SU-DHL-6 (cell line): ENCODE data around the gene LTB.

Experiments
- H2AFZ ChIP-seq: fragments of 200-600 bp; sonication (generic); 2 replicates; pipeline ENCODE4 v1.6.1; 2014; ENCODE audit warnings: low read depth, mild to moderate bottlenecking, moderate library complexity, mixed read lengths, antibody characterized with exemption, low read length; ENCODE audit not compliant: severe bottlenecking
- H3F3A ChIP-seq: fragments of 200-600 bp; shearing (Covaris generic); 2 replicates; pipeline ENCODE4 v1.6.0; 2016; ENCODE audit warnings: antibody characterized with exemption, mild to moderate bottlenecking; ENCODE audit not compliant: insufficient read depth
- H3K27ac ChIP-seq: fragments of 200-600 bp; sonication (generic); 2 replicates; pipeline ENCODE4 v1.5.1; 2016; ENCODE audit warnings: low read depth, mild to moderate bottlenecking, low read length, moderate library complexity, mixed read lengths
- H3K27me3 ChIP-seq: fragments of 200-600 bp; sonication (generic), shearing (Covaris generic); 2 replicates; pipeline ENCODE4 v1.6.0; 2014; ENCODE audit warnings: mild to moderate bottlenecking, low read length
- H3K36me3 ChIP-seq: fragments of 200-600 bp; sonication (generic); 2 replicates; pipeline ENCODE4 v1.6.1; 2014; ENCODE audit warnings: mild to moderate bottlenecking, low read length, mixed read lengths
- H3K4me2 ChIP-seq: fragments of 300-600, 200-600 bp; shearing (Covaris generic), sonication (generic); 2 replicates; pipeline ENCODE4 v1.6.0; 2014; ENCODE audit warnings: low read length, low read depth, mild to moderate bottlenecking; ENCODE audit not compliant: poor library complexity, severe bottlenecking
- H3K4me3 ChIP-seq: fragments of 200-600 bp; sonication (generic); 2 replicates; pipeline ENCODE4 v1.5.1; 2014; ENCODE audit warnings: antibody characterized with exemption, low read length, mild to moderate bottlenecking, mixed read lengths; ENCODE audit not compliant: insufficient read depth, poor library complexity, severe bottlenecking
- H3K79me2 ChIP-seq: fragments of 200-600 bp; sonication (generic); 2 replicates; pipeline ENCODE4 v1.6.1; 2014; ENCODE audit warnings: mild to moderate bottlenecking, low read length, moderate library complexity; ENCODE audit not compliant: insufficient read depth
- H3K9ac ChIP-seq: fragments of 200-600 bp; sonication (generic); 2 replicates; pipeline ENCODE4 v1.7.0; 2014; ENCODE audit warnings: mild to moderate bottlenecking, low read length
- H3K9me2 ChIP-seq: fragments of 200-600 bp; sonication (generic); replicated peaks from 2 replicates; pipeline ENCODE4 v1.6.1; 2014; ENCODE audit warnings: low read length; ENCODE audit not compliant: insufficient read depth
- H3K9me3 ChIP-seq: fragments of 200-600 bp; sonication (generic); 2 replicates; pipeline ENCODE4 v1.6.1; 2014; ENCODE audit warnings: low read length, mixed read lengths; ENCODE audit not compliant: insufficient read depth
- H4K20me1 ChIP-seq: fragments of 200-600 bp; sonication (generic); 2 replicates; pipeline ENCODE4 v1.6.1; 2014; ENCODE audit warnings: low read depth, mild to moderate bottlenecking, antibody characterized with exemption, low read length, moderate library complexity, mixed read lengths
- CTCF ChIP-seq: fragments of 200-600 bp; sonication (generic); IDR thresholded peaks from one replicate; pipeline ENCODE4 v1.5.1; 2017; ENCODE audit warnings: antibody characterized with exemption, mild to moderate bottlenecking, low read length, moderate library complexity; ENCODE audit not compliant: insufficient read depth, poor library complexity, severe bottlenecking
- EZH2phosphoT487 ChIP-seq: fragments of 200-600 bp; sonication (generic), shearing (Covaris generic); conservative IDR thresholded peaks from 2 replicates; pipeline ENCODE4 v1.6.1; 2018; ENCODE audit warnings: mild to moderate bottlenecking, antibody characterized with exemption, low read length, moderate library complexity, mixed read lengths

Gene LTB

GRCh38 chr6:31578184-31579118 lies 3.8 kb downstream of the LTB start:
- no peak for TF ChIP-seq EZH2phosphoT487
- no peak for TF ChIP-seq CTCF
- Histone ChIP-seq H3K4me3 (no peak overlapping the region), H3K79me2 (peaks cover 43% of the 10 kb centered on the region), H3F3A (peaks cover 90% of the 10 kb centered on the region), H2AFZ (no peak overlapping the region), H3K9ac (no peak overlapping the region; the same call in 1 of the 2 replicates), H3K27me3 (no peaks in the 10 kb centered on the region), H4K20me1 (no peaks in the 10 kb centered on the region), H3K4me2 (peak overlapping the region; percentile 86), H3K9me3 (no peaks in the 10 kb centered on the region), H3K36me3 (peaks cover 3% of the 10 kb centered on the region; the same call in 1 of the 2 replicates), H3K9me2 (no peaks in the 10 kb centered on the region), H3K27ac (peak overlapping the region; percentile 92)

GRCh38 chr6:31577579-31577966 lies 4.7 kb downstream of the LTB start:
- Histone ChIP-seq H3K79me2 (peaks cover 48% of the 10 kb centered on the region), H2AFZ (no peak overlapping the region), H3K9ac (peak overlapping the region; percentile 84), H3K36me3 (peaks cover 3% of the 10 kb centered on the region; the same call in 1 of the 2 replicates), H3F3A (peaks cover 86% of the 10 kb centered on the region), H3K9me2 (no peaks in the 10 kb centered on the region), H3K9me3 (no peaks in the 10 kb centered on the region), H3K27me3 (no peaks in the 10 kb centered on the region), H3K27ac (peak overlapping the region; percentile 92), H3K4me3 (peak overlapping the region; percentile 71), H4K20me1 (no peaks in the 10 kb centered on the region), H3K4me2 (peak overlapping the region; percentile 86)
- TF ChIP-seq EZH2phosphoT487 (no peak), CTCF (no peak)

- no peak for TF ChIP-seq EZH2phosphoT487
- no peak for TF ChIP-seq CTCF
- H3K27me3 ChIP-seq, result no peaks in the 10 kb centered on the region
- H3K4me2 ChIP-seq, result peak overlapping the region; percentile 86
- H3K27ac ChIP-seq, result peak overlapping the region; percentile 92
- H2AFZ ChIP-seq, result no peak overlapping the region
- no peaks in the 10 kb centered on the region for H4K20me1 ChIP-seq
- peak overlapping the region; percentile 84 for H3K9ac ChIP-seq
- H3K79me2 ChIP-seq, result peaks cover 51% of the 10 kb centered on the region
- H3K9me2 ChIP-seq, result no peaks in the 10 kb centered on the region
- no peaks in the 10 kb centered on the region for H3K9me3 ChIP-seq
- peaks cover 3% of the 10 kb centered on the region; the same call in 1 of the 2 replicates for H3K36me3 ChIP-seq
- peak overlapping the region; percentile 71 for H3K4me3 ChIP-seq
- H3F3A ChIP-seq, result peaks cover 86% of the 10 kb centered on the region
These were observed 5.2 kb downstream of the LTB start for GRCh38 chr6:31576897-31577578.
